DND-41 (cell line): Measurements from ENCODE around the gene ABCC4.

Experiments
- EZH2 ChIP-seq: IDR thresholded peaks from 3 replicates; pipeline ENCODE4 v1.6.1; 2012; ENCODE audit warnings: borderline replicate concordance, low read depth, mild to moderate bottlenecking, moderate library complexity, low read length, inconsistent platforms; ENCODE audit not compliant: severe bottlenecking
- TF ChIP-seq, protein P1 (sequence below): IDR thresholded peaks from 2 replicates; pipeline ENCODE4 v1.5.1; 2012; ENCODE audit warnings: borderline replicate concordance, low read length, moderate library complexity, mild to moderate bottlenecking; ENCODE audit not compliant: poor library complexity, severe bottlenecking; ENCODE audit errors: extremely low read depth

GRCh38 chr13:95098916-95099315, 202.3 kb downstream of the ABCC4 start:
- TF ChIP-seq, protein P1, sequence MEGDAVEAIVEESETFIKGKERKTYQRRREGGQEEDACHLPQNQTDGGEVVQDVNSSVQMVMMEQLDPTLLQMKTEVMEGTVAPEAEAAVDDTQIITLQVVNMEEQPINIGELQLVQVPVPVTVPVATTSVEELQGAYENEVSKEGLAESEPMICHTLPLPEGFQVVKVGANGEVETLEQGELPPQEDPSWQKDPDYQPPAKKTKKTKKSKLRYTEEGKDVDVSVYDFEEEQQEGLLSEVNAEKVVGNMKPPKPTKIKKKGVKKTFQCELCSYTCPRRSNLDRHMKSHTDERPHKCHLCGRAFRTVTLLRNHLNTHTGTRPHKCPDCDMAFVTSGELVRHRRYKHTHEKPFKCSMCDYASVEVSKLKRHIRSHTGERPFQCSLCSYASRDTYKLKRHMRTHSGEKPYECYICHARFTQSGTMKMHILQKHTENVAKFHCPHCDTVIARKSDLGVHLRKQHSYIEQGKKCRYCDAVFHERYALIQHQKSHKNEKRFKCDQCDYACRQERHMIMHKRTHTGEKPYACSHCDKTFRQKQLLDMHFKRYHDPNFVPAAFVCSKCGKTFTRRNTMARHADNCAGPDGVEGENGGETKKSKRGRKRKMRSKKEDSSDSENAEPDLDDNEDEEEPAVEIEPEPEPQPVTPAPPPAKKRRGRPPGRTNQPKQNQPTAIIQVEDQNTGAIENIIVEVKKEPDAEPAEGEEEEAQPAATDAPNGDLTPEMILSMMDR: no peak
- no peak for TF ChIP-seq EZH2
